ENCODE data around the gene MRPS10.
A peak's percentile ranks its signal among the peaks of the same experiment; 100 is the strongest.

GRCh38 chr6:42168650-42169049 lies 49.0 kb downstream of the MRPS10 start:
- TF ChIP-seq MAX (IDR thresholded peaks at IDR 0.05; ENCODE audit: low read depth): no peak
- no peak for TF ChIP-seq EP300 (IDR thresholded peaks at IDR 0.05; ENCODE audit: borderline replicate concordance in 1 of 2, low read depth in 1 of 2, low read length in 1 of 2)
- no peak for TF ChIP-seq RFX5 (IDR thresholded peaks at IDR 0.05; ENCODE audit: low read length)
- TF ChIP-seq CTCF (IDR thresholded peaks at IDR 0.05): 0 out of 2 replicates have a peak, but pooled peaks have one; percentile 12
- TF ChIP-seq POLR2AphosphoS5 (IDR thresholded peaks at IDR 0.05; ENCODE audit: low read depth, low read length): no peak
- no peak for TF ChIP-seq FOSL2 (IDR thresholded peaks at IDR 0.05; ENCODE audit: borderline replicate concordance, low read depth)
- TF ChIP-seq, protein P1, sequence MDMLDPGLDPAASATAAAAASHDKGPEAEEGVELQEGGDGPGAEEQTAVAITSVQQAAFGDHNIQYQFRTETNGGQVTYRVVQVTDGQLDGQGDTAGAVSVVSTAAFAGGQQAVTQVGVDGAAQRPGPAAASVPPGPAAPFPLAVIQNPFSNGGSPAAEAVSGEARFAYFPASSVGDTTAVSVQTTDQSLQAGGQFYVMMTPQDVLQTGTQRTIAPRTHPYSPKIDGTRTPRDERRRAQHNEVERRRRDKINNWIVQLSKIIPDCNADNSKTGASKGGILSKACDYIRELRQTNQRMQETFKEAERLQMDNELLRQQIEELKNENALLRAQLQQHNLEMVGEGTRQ (IDR thresholded peaks at IDR 0.05; ENCODE audit: borderline replicate concordance, low read depth, low read length): no peak
- no peak; the same call in 1 of the 2 replicates for TF ChIP-seq SMC3 (IDR thresholded peaks at IDR 0.05; ENCODE audit: low read depth, low read length)
- TF ChIP-seq RAD21 (IDR thresholded peaks at IDR 0.05; ENCODE audit: low read length): peak; percentile 33; the same call in 1 of the 2 replicates
- TF ChIP-seq MEF2A (IDR thresholded peaks at IDR 0.05; ENCODE audit: borderline replicate concordance, low read depth): no peak
- no peak for TF ChIP-seq FOXM1 (IDR thresholded peaks at IDR 0.05; ENCODE audit: low read depth)
- TF ChIP-seq, protein P2, sequence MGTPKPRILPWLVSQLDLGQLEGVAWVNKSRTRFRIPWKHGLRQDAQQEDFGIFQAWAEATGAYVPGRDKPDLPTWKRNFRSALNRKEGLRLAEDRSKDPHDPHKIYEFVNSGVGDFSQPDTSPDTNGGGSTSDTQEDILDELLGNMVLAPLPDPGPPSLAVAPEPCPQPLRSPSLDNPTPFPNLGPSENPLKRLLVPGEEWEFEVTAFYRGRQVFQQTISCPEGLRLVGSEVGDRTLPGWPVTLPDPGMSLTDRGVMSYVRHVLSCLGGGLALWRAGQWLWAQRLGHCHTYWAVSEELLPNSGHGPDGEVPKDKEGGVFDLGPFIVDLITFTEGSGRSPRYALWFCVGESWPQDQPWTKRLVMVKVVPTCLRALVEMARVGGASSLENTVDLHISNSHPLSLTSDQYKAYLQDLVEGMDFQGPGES (IDR thresholded peaks at IDR 0.05; ENCODE audit: low read depth, low read length): no peak
- no peak for TF ChIP-seq USF1 (IDR thresholded peaks at IDR 0.05; ENCODE audit: borderline replicate concordance, low read depth)

Measured in SK-N-SH (cell line).